Hematopoietic multipotent progenitor cell treated with erythropoietin and hydrocortisone succinate and interleukin-3 and kit ligand, for 8 days (in vitro differentiated cells): Measurements from ENCODE around the gene LIN37.
"Not testable (repeated sequence)": the region's sequence is repeated elsewhere in the genome, so short reads cannot be mapped to it uniquely, and the experiment has no call there.

Experiments used
- DNase-seq: peaks from one replicate; pipeline ENCODE4 v3.0.0-alpha.2; 2015

The LIN37 gene

DNA sequence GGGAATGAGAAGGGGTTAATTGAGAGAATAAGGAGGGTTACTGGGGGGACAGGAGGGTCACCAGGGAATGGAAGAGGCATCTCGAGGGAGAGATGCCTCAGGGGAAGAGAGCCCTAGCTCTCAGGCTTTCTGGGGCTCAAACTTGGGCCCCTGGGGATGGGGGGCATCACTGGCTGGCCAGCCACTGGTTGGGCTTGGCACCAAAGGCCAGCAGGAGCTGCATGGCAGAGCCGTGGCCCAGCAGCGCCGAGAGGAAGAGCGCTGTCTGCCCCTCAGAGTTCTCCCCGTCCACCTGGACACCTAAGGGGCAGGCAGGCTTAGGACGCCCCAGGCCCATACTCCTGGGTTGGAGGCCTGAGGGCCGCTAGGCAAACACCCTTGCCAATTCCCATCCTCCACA lies 44.5 kb downstream of the LIN37 start:
- no peak for DNase-seq

DNA sequence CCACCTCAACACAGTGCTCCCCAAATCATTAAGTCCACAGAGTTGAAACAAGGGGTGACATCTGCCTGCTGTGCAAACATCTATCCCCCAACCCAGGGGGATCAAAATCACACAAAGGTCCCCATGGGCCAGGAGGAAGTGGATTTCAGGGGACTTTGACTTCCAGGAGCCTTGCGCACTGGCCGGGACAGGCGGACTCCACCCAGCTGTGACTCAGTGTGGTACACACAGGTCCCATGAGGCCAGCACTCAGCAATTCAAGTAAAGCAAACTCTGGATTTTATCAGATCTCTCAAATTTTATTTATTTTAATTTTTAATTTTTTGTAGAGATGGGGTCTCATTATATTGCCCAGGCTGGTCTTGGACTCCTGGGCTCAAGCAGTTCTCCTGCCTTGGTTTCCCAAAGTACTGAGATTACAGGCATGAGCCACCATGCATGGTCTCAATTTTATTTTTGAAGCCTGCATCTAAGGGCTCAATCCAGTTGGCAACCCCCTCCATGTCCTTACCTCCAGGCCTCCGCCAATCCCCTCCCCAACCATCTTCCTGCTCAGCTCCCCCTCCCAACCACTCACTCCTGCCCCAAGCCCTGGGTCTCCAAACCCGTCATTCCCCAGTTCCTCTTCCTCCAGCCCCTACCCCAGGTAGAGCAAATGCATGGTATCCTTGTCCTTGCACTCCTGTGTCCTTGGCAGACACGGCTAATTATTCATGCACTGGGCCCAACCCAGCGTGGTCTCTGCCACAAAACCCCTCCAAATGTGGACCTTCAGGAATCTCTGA lies 45.2 kb downstream of the LIN37 start:
- DNase-seq, result no peak

DNA sequence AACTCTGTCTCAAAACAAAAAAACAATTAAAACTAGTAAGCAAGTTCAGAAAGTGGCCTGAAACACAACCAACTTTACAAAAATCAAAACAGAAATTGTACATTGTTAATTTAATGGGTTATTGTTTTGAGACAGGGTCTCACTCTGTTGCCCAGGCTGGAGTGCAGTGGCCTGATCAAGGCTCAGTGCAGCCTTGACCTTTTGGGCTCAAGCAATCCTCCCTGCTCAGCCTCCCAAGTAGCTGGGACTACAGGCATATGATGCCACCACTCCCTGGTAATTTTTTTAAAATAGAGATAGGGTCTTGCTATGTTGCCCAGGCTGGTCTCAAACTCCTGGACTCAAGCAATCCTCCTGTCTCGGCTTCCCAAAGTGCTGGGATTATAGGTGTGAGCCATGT lies 47.2 kb downstream of the LIN37 start:
- not testable (repeated sequence) for DNase-seq

DNA sequence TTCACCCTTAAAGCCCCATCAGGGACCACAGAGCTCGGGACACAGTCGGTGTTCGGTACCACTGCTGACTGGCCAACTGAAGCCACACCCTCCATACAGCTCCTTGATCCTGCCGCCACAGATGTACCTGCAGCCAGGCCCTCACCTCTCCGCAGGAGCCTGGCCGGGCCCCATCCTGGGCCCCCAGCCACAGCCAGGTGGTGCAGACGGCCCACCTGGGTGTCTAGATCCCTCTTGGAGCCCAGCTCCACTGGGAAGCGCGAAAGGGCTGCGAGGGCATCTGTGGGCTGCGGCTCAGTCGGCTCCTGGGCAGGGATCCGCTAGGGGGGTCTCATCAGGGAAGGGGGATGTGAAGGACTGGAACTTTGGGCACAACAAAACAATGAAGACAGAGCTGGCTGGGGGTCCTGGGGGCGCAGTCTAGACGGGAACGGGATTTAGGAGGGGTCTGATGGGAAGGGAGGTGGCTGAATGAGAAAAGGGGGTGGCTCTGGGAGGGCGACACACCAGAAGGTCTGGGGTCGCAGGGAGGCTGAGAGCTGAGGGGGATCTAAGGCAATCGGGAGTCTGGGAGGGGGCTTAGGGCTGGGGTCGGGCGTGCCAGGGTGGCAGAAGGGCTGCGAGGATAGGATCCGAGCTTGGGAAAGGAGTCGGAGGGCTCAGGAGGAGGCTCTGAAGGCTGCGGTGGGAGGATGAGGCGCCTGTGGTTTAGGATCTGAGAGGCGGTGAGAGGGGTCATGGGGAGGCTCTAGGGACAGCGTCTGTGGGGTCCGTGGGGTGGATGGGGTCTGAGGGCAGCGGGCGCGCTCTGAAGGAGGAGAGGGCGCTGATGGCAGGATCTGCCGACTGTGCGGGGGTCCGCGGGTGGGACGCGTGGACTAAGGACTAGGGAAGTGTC lies 48.5 kb downstream of the LIN37 start:
- DNase-seq, result no peak

DNA sequence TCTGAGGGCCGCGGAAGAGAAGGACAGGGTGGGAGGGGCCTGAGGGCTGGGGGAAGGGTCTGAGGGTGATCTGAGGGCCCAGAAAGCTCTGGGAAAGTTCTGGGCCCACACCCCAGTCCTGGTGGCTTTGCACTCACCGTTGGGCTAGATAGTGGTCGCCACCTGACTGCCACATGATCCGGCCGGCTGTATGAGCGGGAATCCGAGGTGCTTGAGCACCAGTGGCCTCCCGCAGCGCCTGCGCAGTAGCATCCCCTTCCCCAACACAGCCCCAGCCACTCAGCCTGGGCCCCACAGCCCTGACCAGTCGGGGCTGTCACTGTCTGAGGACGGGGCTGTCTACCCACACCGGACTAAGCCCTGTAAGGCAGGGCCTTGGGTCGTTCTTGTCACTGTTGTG lies 49.3 kb downstream of the LIN37 start:
- peak; percentile 30 for DNase-seq

DNA sequence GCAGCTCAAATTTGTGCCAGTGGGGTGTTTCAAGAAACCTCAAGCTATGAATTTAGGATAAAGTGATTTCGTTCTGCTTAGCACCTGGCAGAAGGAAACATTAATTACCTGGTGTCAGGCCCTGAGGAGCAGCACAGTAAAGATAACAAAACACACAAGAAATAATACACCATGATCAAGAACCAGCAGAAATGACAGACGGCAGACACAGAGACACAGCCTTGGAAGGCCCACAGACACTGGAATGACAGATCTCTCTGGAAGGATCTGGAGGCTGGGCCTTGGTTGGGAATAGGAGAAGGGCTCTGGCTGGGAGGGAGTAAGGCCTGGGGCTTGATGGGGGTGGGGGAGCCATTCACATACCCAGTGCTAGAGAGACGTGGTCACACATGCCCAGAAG lies 53.5 kb downstream of the LIN37 start:
- no peak for DNase-seq
